AG08395 (cell line): ENCODE measurements around the gene CRYGA.
"Not testable (repeated sequence)": the region's sequence is repeated elsewhere in the genome, so short reads cannot be mapped to it uniquely, and the experiment has no call there.

Experiments used
- DNase-seq: peaks from one replicate; pipeline ENCODE4 v3.0.0; 2012; ENCODE audit warnings: mixed read lengths, low spot score

CRYGA gene

DNA sequence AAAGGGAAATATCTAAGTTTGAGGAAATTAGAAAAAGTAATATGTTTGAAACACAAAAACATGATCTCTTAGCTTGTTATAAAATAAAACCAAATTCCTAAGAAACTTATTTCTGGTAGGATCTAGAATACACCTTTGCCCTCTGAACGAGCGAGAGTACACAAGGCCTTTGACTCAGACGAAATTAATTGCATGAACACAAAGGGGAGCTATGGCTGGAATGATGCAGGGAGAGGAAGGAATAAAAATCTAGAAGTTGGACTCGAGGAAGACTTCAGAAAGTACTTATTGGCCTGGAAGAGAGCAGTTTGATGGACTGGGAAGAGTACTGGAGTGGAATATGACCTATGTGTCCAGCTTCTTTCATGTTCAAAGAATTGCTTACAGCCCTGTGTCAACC lies 38.1 kb downstream of the CRYGA start:
- DNase-seq: no peak

DNA sequence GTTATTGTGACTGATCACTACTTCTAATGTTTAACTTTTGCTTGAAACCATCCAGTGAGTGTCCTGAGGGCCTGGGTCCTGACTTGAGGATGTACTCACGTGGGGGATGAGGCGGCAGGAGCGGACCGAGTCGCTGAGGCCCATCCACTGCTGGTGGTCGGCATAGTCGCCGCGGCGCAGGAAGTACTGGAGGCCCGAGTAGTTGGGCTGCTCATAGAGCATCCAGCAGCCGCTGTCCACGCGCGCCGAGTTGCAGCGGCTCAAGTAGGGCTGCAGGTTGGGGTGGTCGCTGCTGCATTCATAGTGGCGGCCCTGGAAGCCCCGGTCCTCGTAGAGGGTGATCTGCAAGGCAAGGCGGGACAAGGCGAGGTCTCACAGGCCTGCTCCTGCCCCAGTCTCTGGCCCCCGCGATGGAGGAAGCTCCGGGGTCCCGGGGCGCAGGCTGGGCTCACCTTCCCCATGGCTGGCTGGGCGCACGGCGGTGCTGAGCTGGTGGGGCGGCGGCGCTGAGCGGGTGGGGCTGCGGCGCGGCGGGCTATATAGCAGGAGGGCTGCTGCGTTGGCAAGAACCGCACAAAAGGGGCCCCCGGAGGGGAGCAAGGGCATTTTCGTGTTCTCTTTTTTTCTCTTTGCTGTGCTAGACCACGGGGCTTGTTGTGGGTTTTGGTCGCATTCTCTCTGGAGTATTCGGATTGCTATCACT lies 39.2 kb downstream of the CRYGA start, which contains the start of gene CRYGD:
Gene CRYGD (minus strand): TSS at position 512 of the 703 bp plus-strand sequence. CDS start 51 bp downstream, at position 461.
- not testable (repeated sequence) for DNase-seq

DNA sequence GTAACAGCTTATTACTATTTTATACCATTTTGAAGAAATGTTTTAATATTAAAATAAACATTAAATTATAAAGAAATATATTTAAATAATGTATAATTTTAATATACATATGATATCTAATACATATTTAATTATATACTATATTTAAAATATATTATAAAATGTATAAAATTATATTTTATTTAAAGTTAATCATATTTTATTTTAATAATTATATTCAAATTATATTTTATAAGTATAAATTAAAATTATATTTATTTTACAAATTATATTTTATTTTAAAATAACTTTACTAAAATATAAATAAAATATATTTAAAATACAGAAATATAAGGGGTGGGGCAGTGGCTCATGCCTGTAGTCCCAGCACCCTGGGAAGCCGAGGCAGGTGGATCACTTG lies 41.1 kb downstream of the CRYGA start:
- DNase-seq: no peak

DNA sequence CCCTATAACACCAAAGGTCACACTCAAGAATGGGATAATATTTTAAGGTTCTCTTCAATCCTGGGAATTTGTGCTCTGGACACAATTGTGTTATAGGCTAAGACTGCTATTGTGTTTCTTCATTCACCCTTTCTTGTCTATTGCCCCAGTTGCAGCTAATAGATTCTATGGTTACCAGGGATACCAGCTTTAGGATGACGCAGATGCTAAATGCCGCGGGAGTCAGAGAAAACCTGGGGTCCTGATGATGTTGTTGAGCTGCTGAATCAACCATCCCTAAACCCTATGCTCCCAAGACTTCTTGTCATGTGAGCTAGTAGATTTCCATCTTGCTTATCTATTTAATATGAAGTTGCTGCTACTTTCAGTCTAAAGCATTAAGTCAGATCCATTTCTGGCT lies 44.5 kb downstream of the CRYGA start:
- no peak for DNase-seq

DNA sequence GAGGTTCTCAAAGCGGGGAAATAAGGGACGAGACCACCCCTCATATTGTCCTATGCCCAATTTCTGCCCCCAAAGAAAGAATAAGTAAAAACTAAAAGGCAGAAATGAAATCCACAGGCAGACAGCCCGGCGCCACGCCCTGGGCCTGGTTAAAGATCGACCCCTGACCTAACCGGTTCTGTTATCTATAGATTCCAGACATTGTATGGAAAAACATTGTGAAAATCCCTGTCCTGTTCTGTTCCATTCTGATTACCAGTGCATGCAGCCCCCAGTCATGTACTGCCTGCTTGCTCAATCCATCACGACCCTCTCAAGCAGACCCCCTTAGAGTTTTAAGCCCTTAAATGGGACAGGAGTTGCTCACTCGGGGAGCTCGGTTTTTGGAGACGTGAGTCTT lies 46.0 kb downstream of the CRYGA start:
- not testable (repeated sequence) for DNase-seq

DNA sequence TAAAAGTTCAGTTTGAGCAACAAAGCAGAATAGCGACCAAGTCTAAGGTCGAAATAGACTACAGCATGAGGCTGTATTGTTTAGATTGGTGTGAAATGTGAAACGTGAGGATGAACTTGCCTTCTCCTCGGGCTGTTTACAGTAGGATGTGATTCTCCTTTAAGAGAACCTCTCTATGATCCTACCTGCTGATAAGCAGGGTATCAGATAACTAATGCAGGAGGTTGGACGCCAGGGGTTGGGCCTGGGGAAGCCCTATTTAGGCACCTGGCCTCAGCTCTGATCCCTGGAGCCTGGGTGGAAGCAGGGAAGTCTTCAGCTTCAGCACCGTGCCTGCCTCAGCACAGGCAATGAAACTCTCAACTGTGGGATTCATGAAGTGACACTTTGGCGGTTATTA lies 50.4 kb downstream of the CRYGA start:
- DNase-seq: no peak

DNA sequence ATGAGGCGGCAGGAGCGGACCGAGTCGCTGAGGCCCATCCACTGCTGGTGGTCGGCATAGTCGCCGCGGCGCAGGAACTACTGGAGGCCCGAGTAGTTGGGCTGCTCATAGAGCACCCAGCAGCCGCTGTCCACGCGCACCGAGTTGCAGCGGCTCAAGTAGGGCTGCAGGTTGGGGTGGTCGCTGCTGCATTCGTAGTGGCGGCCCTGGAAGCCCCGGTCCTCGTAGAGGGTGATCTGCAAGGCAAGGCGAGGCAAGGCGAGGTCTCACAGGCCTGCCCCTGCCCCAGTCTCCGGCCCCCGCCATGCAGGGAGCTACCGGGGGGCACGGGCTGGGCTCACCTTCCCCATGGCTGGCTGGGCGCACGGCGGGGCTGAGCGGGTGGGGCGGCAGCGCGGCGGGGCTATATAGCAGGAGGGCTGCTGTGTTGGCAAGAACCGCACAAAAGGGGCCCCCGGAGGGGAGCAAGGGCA lies 51.1 kb downstream of the CRYGA start:
- not testable (repeated sequence) for DNase-seq
